Measurements from ENCODE around the gene FLOT1.
"Not testable (repeated sequence)": the region's sequence is repeated elsewhere in the genome, so short reads cannot be mapped to it uniquely, and the experiment has no call there.

Gene FLOT1

GRCh38 chr6:30760549-30760948, 18.1 kb upstream of the FLOT1 start:
- TF ChIP-seq NFRKB (IDR thresholded peaks at IDR 0.05) (no peak), SP1 (IDR thresholded peaks at IDR 0.05) (no peak), ARNT (IDR thresholded peaks at IDR 0.05) (no peak), ELF4 (IDR thresholded peaks at IDR 0.05) (no peak), ZNF384 (IDR thresholded peaks at IDR 0.05) (no peak), L3MBTL2 (conservative IDR thresholded peaks at IDR 0.05) (no peak), LEF1 (IDR thresholded peaks at IDR 0.05; ENCODE audit: borderline replicate concordance) (no peak), FOXM1 (IDR thresholded peaks at IDR 0.05; ENCODE audit: borderline replicate concordance) (no peak), PKNOX1 (IDR thresholded peaks at IDR 0.05) (no peak), HDGF (IDR thresholded peaks at IDR 0.05; ENCODE audit: borderline replicate concordance) (no peak), BHLHE40 (IDR thresholded peaks at IDR 0.05; ENCODE audit: borderline replicate concordance) (no peak), FOXA1 (IDR thresholded peaks at IDR 0.05) (no peak), TARDBP (IDR thresholded peaks at IDR 0.05) (no peak), SUZ12 (IDR thresholded peaks at IDR 0.05) (no peak)
- ChIA-PET CTCF (no interaction called here), POLR2A (interaction anchor here (0.8 kb wide), 1 partner anchor 9 kb away, joined by 3 read pairs; no protein-coding TSS in a partner anchor)
- DNase-seq (ENCODE audit: extremely low spot score), result no peak

- CTCF ChIA-PET, result no interaction called here
- POLR2A ChIA-PET, result no interaction called here
- TF ChIP-seq PKNOX1 (IDR thresholded peaks at IDR 0.05), result no peak
- TF ChIP-seq FOXK2 (IDR thresholded peaks at IDR 0.05), result no peak
- TF ChIP-seq L3MBTL2 (conservative IDR thresholded peaks at IDR 0.05), result no peak
- no peak for TF ChIP-seq ZNF384 (IDR thresholded peaks at IDR 0.05)
- no peak for TF ChIP-seq BHLHE40 (IDR thresholded peaks at IDR 0.05; ENCODE audit: borderline replicate concordance)
- no peak for TF ChIP-seq NFRKB (IDR thresholded peaks at IDR 0.05)
- no peak for TF ChIP-seq HDGF (IDR thresholded peaks at IDR 0.05; ENCODE audit: borderline replicate concordance)
- no peak for TF ChIP-seq TARDBP (IDR thresholded peaks at IDR 0.05)
- TF ChIP-seq LEF1 (IDR thresholded peaks at IDR 0.05; ENCODE audit: borderline replicate concordance), result no peak
- TF ChIP-seq SUZ12 (IDR thresholded peaks at IDR 0.05), result no peak
- no peak for TF ChIP-seq CTBP1 (IDR thresholded peaks at IDR 0.05; ENCODE audit: borderline replicate concordance)
- TF ChIP-seq ARNT (IDR thresholded peaks at IDR 0.05), result no peak
- TF ChIP-seq FOXA1 (IDR thresholded peaks at IDR 0.05), result no peak
- TF ChIP-seq SP1 (IDR thresholded peaks at IDR 0.05), result no peak
- no peak for TF ChIP-seq FOXM1 (IDR thresholded peaks at IDR 0.05; ENCODE audit: borderline replicate concordance)
- no peak for TF ChIP-seq ELF4 (IDR thresholded peaks at IDR 0.05)
- DNase-seq (ENCODE audit: extremely low spot score), result no peak
Measured at GRCh38 chr6:30759575-30760239, 17.2 kb upstream of the FLOT1 start.

- no peak for TF ChIP-seq NFRKB (IDR thresholded peaks at IDR 0.05)
- TF ChIP-seq LEF1 (IDR thresholded peaks at IDR 0.05; ENCODE audit: borderline replicate concordance), result no peak
- no peak for TF ChIP-seq ELF4 (IDR thresholded peaks at IDR 0.05)
- TF ChIP-seq TARDBP (IDR thresholded peaks at IDR 0.05), result no peak
- TF ChIP-seq BHLHE40 (IDR thresholded peaks at IDR 0.05; ENCODE audit: borderline replicate concordance), result no peak
- TF ChIP-seq ARNT (IDR thresholded peaks at IDR 0.05), result no peak
- TF ChIP-seq FOXA1 (IDR thresholded peaks at IDR 0.05), result no peak
- no peak for TF ChIP-seq FOXK2 (IDR thresholded peaks at IDR 0.05)
- no peak for TF ChIP-seq HDGF (IDR thresholded peaks at IDR 0.05; ENCODE audit: borderline replicate concordance)
- TF ChIP-seq SUZ12 (IDR thresholded peaks at IDR 0.05), result no peak
- TF ChIP-seq ZNF384 (IDR thresholded peaks at IDR 0.05), result no peak
- no peak for TF ChIP-seq PKNOX1 (IDR thresholded peaks at IDR 0.05)
- TF ChIP-seq CTBP1 (IDR thresholded peaks at IDR 0.05; ENCODE audit: borderline replicate concordance), result no peak
- ChIA-PET CTCF (no interaction called here), POLR2A (interaction anchor here (1.0 kb wide), 1 partner anchor 40 kb away, joined by 3 read pairs; the partner anchor contains the start of gene MDC1)
- no peak for DNase-seq (ENCODE audit: extremely low spot score)
Measured at GRCh38 chr6:30757261-30757904, 14.9 kb upstream of the FLOT1 start.

GRCh38 chr6:30756405-30757003, 14.0 kb upstream of the FLOT1 start:
- DNase-seq (ENCODE audit: extremely low spot score); CTCF ChIA-PET: not testable (repeated sequence)
- POLR2A ChIA-PET, result interaction anchor here (1.0 kb wide), 1 partner anchor 39 kb away, joined by 3 read pairs; the partner anchor contains the start of gene MDC1

- no peak for TF ChIP-seq CTBP1 (IDR thresholded peaks at IDR 0.05; ENCODE audit: borderline replicate concordance)
- no peak for TF ChIP-seq NFRKB (IDR thresholded peaks at IDR 0.05)
- no peak for TF ChIP-seq PKNOX1 (IDR thresholded peaks at IDR 0.05)
- TF ChIP-seq ARNT (IDR thresholded peaks at IDR 0.05), result no peak
- TF ChIP-seq TARDBP (IDR thresholded peaks at IDR 0.05), result no peak
- TF ChIP-seq SUZ12 (IDR thresholded peaks at IDR 0.05), result no peak
- CTCF ChIA-PET, result interaction anchor here (1.5 kb wide), 1 partner anchor 8 kb away, joined by 10 read pairs; no protein-coding TSS in a partner anchor
- DNase-seq (ENCODE audit: extremely low spot score), result no peak
- POLR2A ChIA-PET, result no interaction called here
Measured at GRCh38 chr6:30754631-30755030, 12.1 kb upstream of the FLOT1 start.

All from HEK293T (cell line).